Measurements from ENCODE around the gene S100A11. TPM values are rescaled to one million over a fixed set of nuclear protein-coding genes. Genes with fewer than 3 reads are reported as not detected.
A peak's percentile ranks its signal among the peaks of the same experiment; 100 is the strongest.

Gene S100A11
- total RNA-seq, 1 experiment from 2014 or later: 126 TPM

DNA sequence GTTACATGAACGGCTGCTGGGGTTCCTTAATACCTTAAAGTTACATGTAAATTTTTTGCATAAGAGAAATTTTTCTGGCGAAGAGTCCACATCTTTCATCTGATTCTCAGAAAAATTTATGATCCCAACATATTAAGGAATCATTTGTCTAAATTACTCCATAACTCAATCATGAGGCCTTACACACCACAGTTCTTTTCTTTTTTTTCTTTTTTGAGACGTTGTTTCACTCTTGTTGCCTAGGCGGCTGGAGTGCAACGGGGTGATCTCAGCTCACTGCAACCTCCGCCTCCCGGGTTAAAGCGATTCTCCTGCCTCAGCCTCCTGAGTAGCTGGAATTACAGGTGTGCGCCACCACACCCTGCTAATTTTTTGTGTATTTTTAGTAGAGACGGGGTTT lies 2.1 kb upstream of the S100A11 start:
- ATAC-seq: no peak
- no peak overlapping the region for H3K4me3 Mint-ChIP-seq
- TF ChIP-seq ZNF423 (CRISPR knock-in tag; IDR thresholded peaks at IDR 0.05) (no peak), NFYB (CRISPR knock-in tag; conservative IDR thresholded peaks at IDR 0.05; ENCODE audit: low read depth) (no peak), CTCF (IDR thresholded peaks at IDR 0.05) (no peak), GTF2I (CRISPR knock-in tag; conservative IDR thresholded peaks at IDR 0.05) (no peak), IRF2 (CRISPR knock-in tag; IDR thresholded peaks at IDR 0.05; ENCODE audit: borderline replicate concordance, low read depth) (no peak), RELA (CRISPR knock-in tag; IDR thresholded peaks at IDR 0.05; ENCODE audit: borderline replicate concordance) (no peak), MXD4 (CRISPR knock-in tag; IDR thresholded peaks at IDR 0.05; ENCODE audit: borderline replicate concordance) (no peak), ZNF416 (CRISPR knock-in tag; IDR thresholded peaks at IDR 0.05) (no peak), ETV6 (CRISPR knock-in tag; IDR thresholded peaks at IDR 0.05) (no peak), SMAD4 (CRISPR knock-in tag; IDR thresholded peaks at IDR 0.05) (no peak), ATF2 (CRISPR knock-in tag; IDR thresholded peaks at IDR 0.05; ENCODE audit: borderline replicate concordance, low read depth) (no peak), TEAD4 (CRISPR knock-in tag; IDR thresholded peaks at IDR 0.05) (no peak), MAX (CRISPR knock-in tag; IDR thresholded peaks at IDR 0.05) (no peak), KAT7 (CRISPR knock-in tag; IDR thresholded peaks at IDR 0.05; ENCODE audit: borderline replicate concordance) (no peak)
- TF ChIP-seq, protein P1, sequence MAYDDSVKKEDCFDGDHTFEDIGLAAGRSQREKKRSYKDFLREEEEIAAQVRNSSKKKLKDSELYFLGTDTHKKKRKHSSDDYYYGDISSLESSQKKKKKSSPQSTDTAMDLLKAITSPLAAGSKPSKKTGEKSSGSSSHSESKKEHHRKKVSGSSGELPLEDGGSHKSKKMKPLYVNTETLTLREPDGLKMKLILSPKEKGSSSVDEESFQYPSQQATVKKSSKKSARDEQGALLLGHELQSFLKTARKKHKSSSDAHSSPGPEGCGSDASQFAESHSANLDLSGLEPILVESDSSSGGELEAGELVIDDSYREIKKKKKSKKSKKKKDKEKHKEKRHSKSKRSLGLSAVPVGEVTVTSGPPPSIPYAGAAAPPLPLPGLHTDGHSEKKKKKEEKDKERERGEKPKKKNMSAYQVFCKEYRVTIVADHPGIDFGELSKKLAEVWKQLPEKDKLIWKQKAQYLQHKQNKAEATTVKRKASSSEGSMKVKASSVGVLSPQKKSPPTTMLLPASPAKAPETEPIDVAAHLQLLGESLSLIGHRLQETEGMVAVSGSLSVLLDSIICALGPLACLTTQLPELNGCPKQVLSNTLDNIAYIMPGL (CRISPR knock-in tag; IDR thresholded peaks at IDR 0.05): no peak
- H3K27ac Mint-ChIP-seq: no peak overlapping the region
- DNase-seq (ENCODE audit: low spot score): no peak
- no peaks in the 10 kb centered on the region for H3K9me3 Mint-ChIP-seq
- ChIA-PET POLR2A (interaction anchor here (1.1 kb wide), 1 partner anchor 10 kb away, joined by 4 read pairs; no protein-coding TSS in a partner anchor), CTCF (no interaction called here)
- H3K27me3 Mint-ChIP-seq (ENCODE audit: low read depth): peaks cover 9% of the 10 kb centered on the region
- peaks cover 42% of the 10 kb centered on the region for H3K4me1 Mint-ChIP-seq
- H3K36me3 Mint-ChIP-seq: no peaks in the 10 kb centered on the region

DNA sequence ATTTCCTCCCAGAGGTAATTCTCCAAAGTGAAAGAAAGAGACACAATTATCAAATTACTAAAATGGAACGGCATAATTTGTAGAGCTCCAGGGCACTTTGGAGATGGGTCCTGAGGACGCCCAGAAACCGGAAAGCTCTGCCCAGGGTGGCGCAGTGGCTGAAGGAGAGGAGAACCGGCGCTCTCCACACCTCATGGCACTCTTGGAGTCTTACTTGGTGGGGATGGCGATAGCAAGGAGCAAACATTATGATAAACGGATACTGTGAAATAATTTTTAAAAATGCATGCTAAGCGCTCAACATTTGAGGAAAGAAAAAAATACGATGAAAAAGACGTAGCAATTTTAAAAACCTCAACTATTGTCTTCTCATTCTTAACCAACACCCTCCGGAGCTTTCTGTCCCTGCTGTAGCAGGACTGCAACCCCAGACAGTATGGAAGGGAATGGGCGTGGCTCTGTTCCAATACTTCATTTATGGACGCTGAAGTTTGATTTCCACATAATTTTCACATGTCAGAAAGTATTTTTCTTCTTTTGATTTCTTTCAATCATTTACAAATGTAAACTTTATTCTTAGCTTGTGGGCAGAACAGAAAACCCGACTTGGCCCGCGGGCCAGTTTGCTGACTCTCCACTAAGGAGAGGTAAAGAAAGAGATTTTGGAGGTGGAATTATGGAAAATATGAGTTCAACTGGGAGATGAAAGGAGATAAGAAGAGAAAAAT lies 1.1 kb downstream of the S100A11 start:
- H3K4me3 Mint-ChIP-seq: peak overlapping the region; percentile 89
- H3K9me3 Mint-ChIP-seq: no peaks in the 10 kb centered on the region
- H3K4me1 Mint-ChIP-seq: peaks cover 40% of the 10 kb centered on the region
- POLR2A ChIA-PET: interaction anchor here (1.9 kb wide), 1 partner anchor 12 kb away, joined by 5 read pairs; no protein-coding TSS in a partner anchor
- peaks cover 22% of the 10 kb centered on the region for H3K36me3 Mint-ChIP-seq
- H3K27me3 Mint-ChIP-seq (ENCODE audit: low read depth): peaks cover 9% of the 10 kb centered on the region
- CTCF ChIA-PET: interaction anchor here (1.0 to 4.5 kb wide), 16 partner anchors 8 to 199 kb away, joined by 3 to 45 read pairs (median 14); partner anchors contain the start of gene THEM4
- ATAC-seq (peak; percentile 14; the same call in 1 of the 2 replicates), DNase-seq (ENCODE audit: low spot score) (no peak)
- peak overlapping the region; percentile 85 for H3K27ac Mint-ChIP-seq
- TF ChIP-seq ZNF532 (CRISPR knock-in tag; IDR thresholded peaks at IDR 0.05; ENCODE audit: borderline replicate concordance): no peak
- no peak for TF ChIP-seq ZNF263 (CRISPR knock-in tag; IDR thresholded peaks at IDR 0.05; ENCODE audit: low read depth)
- no peak for TF ChIP-seq ZNF317 (CRISPR knock-in tag; IDR thresholded peaks at IDR 0.05; ENCODE audit: borderline replicate concordance, low read depth)
- TF ChIP-seq SMAD4 (CRISPR knock-in tag; IDR thresholded peaks at IDR 0.05): no peak
- TF ChIP-seq, protein P2, sequence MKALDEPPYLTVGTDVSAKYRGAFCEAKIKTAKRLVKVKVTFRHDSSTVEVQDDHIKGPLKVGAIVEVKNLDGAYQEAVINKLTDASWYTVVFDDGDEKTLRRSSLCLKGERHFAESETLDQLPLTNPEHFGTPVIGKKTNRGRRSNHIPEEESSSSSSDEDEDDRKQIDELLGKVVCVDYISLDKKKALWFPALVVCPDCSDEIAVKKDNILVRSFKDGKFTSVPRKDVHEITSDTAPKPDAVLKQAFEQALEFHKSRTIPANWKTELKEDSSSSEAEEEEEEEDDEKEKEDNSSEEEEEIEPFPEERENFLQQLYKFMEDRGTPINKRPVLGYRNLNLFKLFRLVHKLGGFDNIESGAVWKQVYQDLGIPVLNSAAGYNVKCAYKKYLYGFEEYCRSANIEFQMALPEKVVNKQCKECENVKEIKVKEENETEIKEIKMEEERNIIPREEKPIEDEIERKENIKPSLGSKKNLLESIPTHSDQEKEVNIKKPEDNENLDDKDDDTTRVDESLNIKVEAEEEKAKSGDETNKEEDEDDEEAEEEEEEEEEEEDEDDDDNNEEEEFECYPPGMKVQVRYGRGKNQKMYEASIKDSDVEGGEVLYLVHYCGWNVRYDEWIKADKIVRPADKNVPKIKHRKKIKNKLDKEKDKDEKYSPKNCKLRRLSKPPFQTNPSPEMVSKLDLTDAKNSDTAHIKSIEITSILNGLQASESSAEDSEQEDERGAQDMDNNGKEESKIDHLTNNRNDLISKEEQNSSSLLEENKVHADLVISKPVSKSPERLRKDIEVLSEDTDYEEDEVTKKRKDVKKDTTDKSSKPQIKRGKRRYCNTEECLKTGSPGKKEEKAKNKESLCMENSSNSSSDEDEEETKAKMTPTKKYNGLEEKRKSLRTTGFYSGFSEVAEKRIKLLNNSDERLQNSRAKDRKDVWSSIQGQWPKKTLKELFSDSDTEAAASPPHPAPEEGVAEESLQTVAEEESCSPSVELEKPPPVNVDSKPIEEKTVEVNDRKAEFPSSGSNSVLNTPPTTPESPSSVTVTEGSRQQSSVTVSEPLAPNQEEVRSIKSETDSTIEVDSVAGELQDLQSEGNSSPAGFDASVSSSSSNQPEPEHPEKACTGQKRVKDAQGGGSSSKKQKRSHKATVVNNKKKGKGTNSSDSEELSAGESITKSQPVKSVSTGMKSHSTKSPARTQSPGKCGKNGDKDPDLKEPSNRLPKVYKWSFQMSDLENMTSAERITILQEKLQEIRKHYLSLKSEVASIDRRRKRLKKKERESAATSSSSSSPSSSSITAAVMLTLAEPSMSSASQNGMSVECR (CRISPR knock-in tag; IDR thresholded peaks at IDR 0.05; ENCODE audit: borderline replicate concordance): no peak
